ENCODE data around the gene IDUA.

- TF ChIP-seq GATA3 (IDR thresholded peaks at IDR 0.05; ENCODE audit: low read depth, low read length) (no peak), GATA2 (IDR thresholded peaks at IDR 0.05; ENCODE audit: low read depth, low read length) (no peak)
Measured at GRCh38 chr4:952881-953573, 33.8 kb upstream of the IDUA start.

Data from SH-SY5Y (cell line).